HG03196 (cell line): ENCODE measurements around the gene IFNA8.
"Not testable (repeated sequence)": the region's sequence is repeated elsewhere in the genome, so short reads cannot be mapped to it uniquely, and the experiment has no call there.

Experiments
- ATAC-seq: cut with Tn5 transposase; IDR thresholded peaks from one replicate; pipeline ENCODE4 v1.9.1; 2021; ENCODE audit not compliant: unreplicated experiment

The IFNA8 gene

GRCh38 chr9:21415493-21416267 is 6.8 kb downstream of the IFNA8 start:
- ATAC-seq = no peak

DNA sequence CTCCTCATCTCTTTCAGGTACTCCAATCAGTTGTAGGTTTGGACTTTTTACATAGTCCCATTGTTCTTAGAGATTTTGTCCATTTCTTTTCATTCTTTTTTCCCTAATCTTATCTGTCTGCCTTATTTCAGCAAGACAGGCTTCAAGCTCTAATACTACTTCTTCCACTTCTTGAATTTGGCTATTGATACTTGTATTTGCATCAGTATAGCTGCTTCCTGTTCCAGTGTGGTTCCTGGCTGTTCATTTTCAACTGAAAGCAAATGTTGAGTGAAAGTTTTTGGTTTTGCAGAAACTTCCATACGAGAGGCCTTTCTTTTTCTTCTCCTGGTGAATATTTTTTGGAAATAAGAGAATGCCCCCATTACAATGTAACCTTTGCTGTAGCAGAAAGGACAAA is 19.3 kb downstream of the IFNA8 start:
- ATAC-seq = no peak

GRCh38 chr9:21429191-21429590 is 20.3 kb downstream of the IFNA8 start:
- no peak for ATAC-seq

- ATAC-seq = peak; percentile 66
Observed at GRCh38 chr9:21432672-21433425, 23.9 kb downstream of the IFNA8 start.

DNA sequence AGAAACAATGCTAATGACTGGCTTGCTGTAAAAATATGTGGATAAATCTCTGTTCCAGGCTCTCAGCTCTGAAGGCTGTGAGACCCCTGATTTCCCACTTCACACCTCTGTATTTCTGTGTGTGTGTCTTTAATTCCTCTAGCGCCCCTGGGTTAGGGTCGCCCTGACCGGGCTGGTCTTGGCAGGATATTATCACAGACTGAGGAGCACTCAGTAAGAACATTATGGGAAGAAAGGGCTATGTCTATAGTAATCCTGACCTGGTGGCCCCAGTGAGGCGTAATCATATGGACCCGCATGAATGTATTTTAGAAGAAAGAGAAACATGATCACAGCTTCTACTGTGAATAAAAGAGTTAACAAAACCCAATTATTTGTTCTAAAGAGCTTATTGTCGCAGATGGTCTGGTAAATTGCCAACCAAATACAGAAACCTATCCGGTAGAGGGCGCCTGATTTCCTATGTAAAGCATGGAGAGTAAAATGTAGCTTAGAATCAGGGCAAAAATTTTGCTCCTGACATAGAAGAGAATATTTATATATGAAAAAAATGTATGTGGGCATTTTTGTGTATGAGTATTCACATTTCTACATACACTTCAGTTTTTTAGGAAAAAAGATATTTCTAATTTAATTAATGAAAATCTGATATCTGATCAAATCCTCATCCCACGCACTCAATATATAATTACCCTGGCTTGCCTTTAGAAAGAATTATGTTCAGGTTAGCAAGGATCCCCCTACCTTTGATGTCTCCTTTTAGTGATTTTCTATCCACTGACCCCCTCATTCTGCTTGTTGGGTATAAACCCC is 25.5 kb downstream of the IFNA8 start:
- ATAC-seq = no peak

DNA sequence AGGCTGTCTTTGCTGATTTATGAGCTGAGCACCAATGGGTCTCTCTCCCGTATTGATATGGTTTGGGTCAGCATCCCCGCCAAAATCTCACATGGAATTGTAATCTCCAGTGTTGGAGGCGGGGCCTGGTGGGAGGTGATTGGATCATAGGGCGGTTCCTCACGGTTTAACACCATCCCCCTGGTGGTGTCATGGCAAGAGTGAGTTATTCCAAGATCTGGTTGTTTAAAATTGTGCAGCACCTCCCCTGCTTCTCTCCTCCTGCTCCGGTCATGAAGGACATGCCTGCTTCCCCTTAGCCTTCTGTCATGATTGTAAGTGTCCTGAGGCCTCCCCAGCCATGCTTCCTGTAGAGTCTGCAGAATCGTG is 26.1 kb downstream of the IFNA8 start:
- ATAC-seq = not testable (repeated sequence)

- ATAC-seq = no peak
Observed at GRCh38 chr9:21440139-21440538, 31.2 kb downstream of the IFNA8 start, which contains the start of gene IFNA1. Gene IFNA1, plus strand, starts transcription at chr9:21440439. Its CDS starts 69 bp downstream, at chr9:21440508.

- peak; percentile 91 for ATAC-seq
Observed at GRCh38 chr9:21443849-21444625, 35.1 kb downstream of the IFNA8 start.

- ATAC-seq = not testable (repeated sequence)
Observed at GRCh38 chr9:21449312-21449711, 40.4 kb downstream of the IFNA8 start.

GRCh38 chr9:21450733-21451394 is 41.9 kb downstream of the IFNA8 start:
- no peak for ATAC-seq

- ATAC-seq = no peak
Observed at GRCh38 chr9:21452681-21453080, 43.8 kb downstream of the IFNA8 start.

DNA sequence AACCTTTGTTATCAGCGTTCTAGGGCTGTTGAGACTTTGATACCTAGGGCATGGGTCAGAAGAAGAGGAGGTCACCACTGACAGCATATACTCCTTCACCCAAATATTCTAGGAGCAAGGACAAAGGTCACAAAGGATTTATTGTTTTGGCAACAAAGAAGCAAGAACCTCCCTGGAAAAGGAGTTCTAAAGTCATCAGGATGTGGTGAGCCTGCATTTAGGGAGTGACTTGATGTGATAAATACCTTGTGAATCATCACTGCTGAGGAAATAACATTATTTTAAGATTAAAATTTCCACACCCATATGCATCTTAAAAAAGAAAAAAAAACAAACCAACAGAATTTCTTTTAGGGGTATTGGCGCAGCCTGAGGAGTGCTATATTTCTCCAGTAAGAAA is 45.2 kb downstream of the IFNA8 start:
- ATAC-seq = no peak

DNA sequence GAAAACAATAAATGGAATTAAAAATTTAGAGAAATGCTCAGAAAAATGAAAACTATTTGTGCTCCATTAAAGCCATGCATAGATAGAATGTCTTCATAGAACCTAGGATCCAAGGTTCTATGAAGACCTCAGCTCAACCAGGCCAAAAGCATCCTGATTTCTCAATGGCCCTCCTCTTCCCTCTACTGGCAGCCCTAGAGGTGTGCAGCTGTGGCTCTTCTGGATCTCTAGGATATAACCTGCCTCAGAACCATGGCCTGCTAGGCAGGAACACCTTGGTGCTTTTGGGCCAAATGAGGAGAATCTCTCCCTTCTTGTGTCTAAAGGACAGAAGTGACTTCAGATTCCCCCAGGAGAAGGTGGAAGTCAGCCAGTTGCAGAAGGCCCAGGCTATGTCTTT is 46.4 kb downstream of the IFNA8 start:
- no peak for ATAC-seq
